Body of pancreas (tissue), 4 donors: ENCODE results near the gene ZNF318. TPM values are rescaled to one million over a fixed set of nuclear protein-coding genes. Genes with fewer than 3 reads are reported as not detected.

Experiments
- ATAC-seq: fragments of 150-250 bp; one replicate; pipeline ENCODE4 v1.9.1; 2016
- DNase-seq, 4 donors: peaks; one replicate each; pipeline ENCODE4 v3.0.0-alpha.2; 2019
- H3K27ac ChIP-seq, 4 donors: fragments of 200-600 bp; sonication (generic); 1 replicate in 3 of 4; 2 replicates in 1 of 4; pipeline versions ENCODE4 v1.5.1 to v1.6.1; 2016 to 2019; ENCODE audit warnings: mild to moderate bottlenecking in 1 of 4, mixed read lengths in 1 of 4, moderate library complexity in 1 of 4
- H3K27me3 ChIP-seq, 2 donors: fragments of 200-600 bp; sonication (generic); one replicate each; pipeline ENCODE4 v1.6.0; 2016; ENCODE audit warnings: mild to moderate bottlenecking in 1 of 2
- H3K36me3 ChIP-seq, 2 donors: fragments of 200-600 bp; sonication (generic); replicated peaks in 1 of 2; 2 replicates each; pipeline ENCODE4 v1.5.1; 2016; ENCODE audit warnings: low read depth in 2 of 2; ENCODE audit not compliant: insufficient read depth in 1 of 2
- H3K4me1 ChIP-seq: fragments of 200-600 bp; sonication (generic); one replicate; pipeline ENCODE4 v1.6.0; 2016
- H3K4me3 ChIP-seq, 2 donors: fragments of 200-600 bp; sonication (generic); 1 replicate in 1 of 2; 2 replicates in 1 of 2; pipeline ENCODE4 v1.5.1; 2016 to 2019
- H3K9me3 ChIP-seq, 3 donors: fragments of 200-600 bp; sonication (generic); 1 replicate in 2 of 3; 2 replicates in 1 of 3; pipeline ENCODE4 v1.5.1; 2016
- POLR2A ChIP-seq, 3 donors: fragments of 450-650 bp; IDR thresholded peaks; one replicate each; pipeline ENCODE4 v1.6.1; 2016; ENCODE audit warnings: antibody characterized with exemption in 3 of 3, mild to moderate bottlenecking in 2 of 3
- WGBS, 2 donors: methylation state at CpG; one replicate each; pipeline ENCODE4 v1.1.5; 2017; 5-methylcytosine and 5-hydroxymethylcytosine counted together
- intact Hi-C: fragments of 100-400 bp; cut with DNase I; formaldehyde crosslinking; loops from one replicate; pipeline ENCODE4 v1.15.1; 2023
- total RNA-seq, 2 donors: library from RNA; depleted of rRNA; stranded (reverse); fragments of >200 nt; gene quantifications; one replicate each; pipeline ENCODE4 v1.1.0, GENCODE V29; 2016
- TF ChIP-seq, protein P1 (sequence below), 7 experiments: fragments of 450-650 bp in 4 of 7; fragments of 200-600 bp in 3 of 7; sonication (generic) in 3 of 7; IDR thresholded peaks; one replicate each; pipeline ENCODE4 v1.5.1; 2016 to 2019; ENCODE audit warnings: antibody characterized with exemption in 7 of 7

ZNF318 gene
- total RNA-seq, 2 donors from 2014 or later, result 14.0 to 14.5 TPM

DNA sequence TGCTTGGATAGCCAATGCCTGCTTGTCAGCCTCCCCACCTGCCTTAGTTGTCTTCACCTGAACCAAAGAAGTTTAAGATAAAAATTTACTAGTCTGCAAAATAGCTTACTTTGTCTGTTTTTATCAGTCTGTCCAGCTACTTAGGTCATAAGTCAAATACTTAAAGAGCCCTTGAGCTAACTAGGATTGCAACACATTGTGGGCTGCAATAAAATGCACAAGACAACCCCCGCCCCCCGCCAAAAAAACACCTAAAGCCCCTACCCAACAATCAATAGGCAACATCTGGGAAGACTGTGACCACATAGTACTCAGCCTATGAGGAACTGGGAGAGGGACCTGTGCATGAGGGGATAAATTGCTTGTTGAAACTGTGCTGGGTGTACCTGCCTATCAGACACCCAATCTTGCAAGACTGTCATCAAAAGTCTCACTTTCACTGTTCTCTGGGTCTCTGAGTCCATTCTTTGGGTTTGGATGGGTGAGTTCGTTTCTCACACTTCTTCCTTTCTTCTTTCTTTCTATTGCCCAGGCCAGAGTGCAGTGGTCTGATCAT, 30.6 kb upstream of the ZNF318 start:
- Histone ChIP-seq H3K27me3 (no peaks in the 10 kb centered on the region), H3K36me3 (no peaks in the 10 kb centered on the region), H3K27ac (no peak overlapping the region), H3K9me3 (no peaks in the 10 kb centered on the region), H3K4me3 (no peak overlapping the region), H3K4me1 (peaks cover 10% of the 10 kb centered on the region)
- WGBS, 2 donors, result 75% methylated on average over 3 of the region's 3 CpGs
- intact Hi-C loops, result no loop called here
- DNase-seq (no peak), ATAC-seq (no peak)
- TF ChIP-seq POLR2A (IDR thresholded peaks at IDR 0.05), result no peak
- TF ChIP-seq, protein P1, sequence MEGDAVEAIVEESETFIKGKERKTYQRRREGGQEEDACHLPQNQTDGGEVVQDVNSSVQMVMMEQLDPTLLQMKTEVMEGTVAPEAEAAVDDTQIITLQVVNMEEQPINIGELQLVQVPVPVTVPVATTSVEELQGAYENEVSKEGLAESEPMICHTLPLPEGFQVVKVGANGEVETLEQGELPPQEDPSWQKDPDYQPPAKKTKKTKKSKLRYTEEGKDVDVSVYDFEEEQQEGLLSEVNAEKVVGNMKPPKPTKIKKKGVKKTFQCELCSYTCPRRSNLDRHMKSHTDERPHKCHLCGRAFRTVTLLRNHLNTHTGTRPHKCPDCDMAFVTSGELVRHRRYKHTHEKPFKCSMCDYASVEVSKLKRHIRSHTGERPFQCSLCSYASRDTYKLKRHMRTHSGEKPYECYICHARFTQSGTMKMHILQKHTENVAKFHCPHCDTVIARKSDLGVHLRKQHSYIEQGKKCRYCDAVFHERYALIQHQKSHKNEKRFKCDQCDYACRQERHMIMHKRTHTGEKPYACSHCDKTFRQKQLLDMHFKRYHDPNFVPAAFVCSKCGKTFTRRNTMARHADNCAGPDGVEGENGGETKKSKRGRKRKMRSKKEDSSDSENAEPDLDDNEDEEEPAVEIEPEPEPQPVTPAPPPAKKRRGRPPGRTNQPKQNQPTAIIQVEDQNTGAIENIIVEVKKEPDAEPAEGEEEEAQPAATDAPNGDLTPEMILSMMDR (IDR thresholded peaks at IDR 0.05), result no peak

DNA sequence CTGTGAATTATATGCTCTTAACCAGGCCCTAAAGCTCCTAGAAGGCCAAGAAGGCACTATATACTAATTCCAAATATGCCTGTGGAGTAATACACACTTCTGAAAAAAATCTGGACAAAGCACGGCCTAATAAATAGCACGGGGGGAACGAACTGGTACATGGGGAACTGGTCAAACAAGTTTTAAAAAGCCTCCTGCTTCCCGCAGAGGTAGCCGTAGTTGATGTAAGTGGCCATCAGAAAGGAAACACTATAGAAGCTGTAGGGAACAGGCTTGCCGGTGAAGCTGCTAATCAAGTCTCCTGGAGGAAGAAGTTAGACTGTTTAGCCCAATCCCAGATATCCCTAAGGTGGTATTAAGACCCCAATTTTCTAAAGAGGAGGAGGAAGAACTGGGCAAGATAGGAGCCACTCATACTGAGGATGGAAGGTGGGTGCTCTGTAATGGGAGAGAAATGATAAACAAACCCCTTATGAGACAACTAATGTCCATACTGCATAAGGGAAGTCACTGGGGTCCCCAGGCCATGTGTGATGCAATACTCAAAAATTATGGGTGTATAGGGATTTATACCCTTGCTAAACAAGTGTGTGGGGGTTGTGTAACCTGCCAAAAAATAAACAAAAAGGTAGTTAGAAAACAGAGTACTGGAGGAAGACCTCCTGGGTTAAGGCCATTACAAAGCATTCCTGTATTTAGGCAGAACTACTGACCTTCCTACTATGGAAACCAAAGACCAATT, 27.1 kb upstream of the ZNF318 start:
- peak overlapping the region in 1 of 4 donors; percentile 39 for H3K27ac ChIP-seq
- TF ChIP-seq POLR2A (IDR thresholded peaks at IDR 0.05), result no peak
- TF ChIP-seq, protein P1 (IDR thresholded peaks at IDR 0.05), result no peak
- WGBS, 2 donors, result 23 to 26% methylated on average over 6 of the region's 6 CpGs
- H3K27me3 ChIP-seq, result no peaks in the 10 kb centered on the region
- DNase-seq (peak in 3 of 4 donors; percentile 20 to 34 (median 34)), ATAC-seq (peak; percentile 69)
- no peaks in the 10 kb centered on the region for H3K9me3 ChIP-seq
- no peaks in the 10 kb centered on the region for H3K36me3 ChIP-seq
- H3K4me3 ChIP-seq, result no peak overlapping the region
- peaks cover 10% of the 10 kb centered on the region for H3K4me1 ChIP-seq
- intact Hi-C loops, result no loop called here

DNA sequence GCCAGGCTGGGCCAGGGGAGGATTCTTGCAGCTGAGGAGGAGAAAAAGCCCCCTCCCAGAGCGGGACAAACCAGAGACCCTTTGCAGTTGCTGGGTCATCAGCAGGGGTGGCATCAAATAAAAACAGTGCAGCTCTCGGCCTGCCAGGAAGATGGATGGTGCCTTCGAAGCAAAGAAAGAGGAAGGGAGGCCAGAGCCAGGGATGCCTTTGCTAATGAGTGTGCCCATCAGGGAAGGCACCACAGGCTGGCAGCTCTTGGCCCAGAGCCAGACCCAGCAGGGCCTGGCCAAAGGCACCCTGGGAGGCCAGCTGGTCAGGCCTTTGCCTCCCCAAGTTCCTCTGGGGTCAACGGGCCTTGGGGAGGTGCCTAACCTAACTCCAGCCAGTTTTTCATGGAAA, 26.3 kb upstream of the ZNF318 start:
- H3K27ac ChIP-seq, result peak overlapping the region in 1 of 4 donors; percentile 39
- TF ChIP-seq, protein P1 (IDR thresholded peaks at IDR 0.05), result no peak
- no peak for TF ChIP-seq POLR2A (IDR thresholded peaks at IDR 0.05)
- DNase-seq (peak in 3 of 4 donors; percentile 15 to 42 (median 35)), ATAC-seq (peak; percentile 39)
- H3K4me3 ChIP-seq, result no peak overlapping the region
- H3K9me3 ChIP-seq, result no peaks in the 10 kb centered on the region
- WGBS, 2 donors, result 51 to 58% methylated on average over 4 of the region's 4 CpGs
- peaks cover 10% of the 10 kb centered on the region for H3K4me1 ChIP-seq
- intact Hi-C loops, result no loop called here
- H3K36me3 ChIP-seq, result no peaks in the 10 kb centered on the region
- H3K27me3 ChIP-seq, result no peaks in the 10 kb centered on the region

DNA sequence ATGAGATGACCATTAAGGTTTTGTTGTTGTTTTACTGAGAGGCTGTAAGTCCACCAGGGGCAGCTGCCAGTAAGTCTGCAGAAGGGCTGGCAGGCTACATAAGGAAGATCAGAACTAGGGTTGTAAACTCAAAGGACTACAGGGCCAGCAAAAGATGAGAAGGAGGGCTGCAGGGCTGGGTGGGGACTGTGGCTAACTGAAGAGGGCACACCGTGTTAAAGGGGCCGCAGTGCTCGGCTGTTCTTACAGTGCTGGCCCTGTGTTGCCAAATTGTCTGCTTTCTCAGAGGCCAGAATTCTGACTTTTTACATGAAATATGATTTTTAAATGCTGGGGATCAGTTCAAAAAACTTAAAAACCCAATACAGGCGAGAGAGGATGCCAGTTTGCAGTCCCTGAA, 25.5 kb upstream of the ZNF318 start:
- WGBS, 2 donors, result 96 to 99% methylated on average over 4 of the region's 4 CpGs

More for the DNA sequence above, 25.5 kb upstream of the ZNF318 start:
- Histone ChIP-seq H3K27ac (no peak overlapping the region), H3K4me1 (peaks cover 10% of the 10 kb centered on the region), H3K36me3 (no peaks in the 10 kb centered on the region), H3K9me3 (no peaks in the 10 kb centered on the region), H3K4me3 (no peak overlapping the region), H3K27me3 (no peaks in the 10 kb centered on the region)
- intact Hi-C loops, result no loop called here
- ATAC-seq (no peak), DNase-seq (no peak)
- no peak for TF ChIP-seq POLR2A (IDR thresholded peaks at IDR 0.05)
- TF ChIP-seq, protein P1 (IDR thresholded peaks at IDR 0.05), result no peak
